K562 (cell line): Measurements from ENCODE around the gene POLD1. TPM values are rescaled to one million over a fixed set of nuclear protein-coding genes. Genes with fewer than 3 reads are reported as not detected.

Experiments used
- ATAC-seq: fragments of 200-7000 bp; cut with Tn5 transposase; 3 replicates; pipeline ENCODE4 v1.9.1; 2020; ENCODE audit warnings: moderate library complexity
- BruUV-seq: library from RNA; stranded (reverse); fragments of 400-500 nt; replicated peaks from 2 replicates; lab custom pipeline; 2021; lab: Mats Ljungman, UMichigan
- CTCF ChIA-PET: fragments of 300-600 bp; formaldehyde crosslinking; extraction: SDS; loops from one replicate; lab custom pipeline; 2021; ENCODE audit warnings: low intra/inter-chr PET ratio; lab: Yijun Ruan, JAX
- POLR2A ChIA-PET: fragments of 300-600, 350-650 bp; sonication (Branson Sonifier 250); formaldehyde crosslinking; extraction: SDS; loops from one replicate; lab custom pipeline; 2021; ENCODE audit warnings: antibody characterized with exemption, inconsistent platforms; lab: Yijun Ruan, JAX
- DNase-seq, 4 experiments: peaks; one replicate each; pipeline versions ENCODE4 v3.0.0 to v3.0.0-alpha.2; 2011 to 2018; ENCODE audit warnings: low spot score in 3 of 4, mixed read lengths in 3 of 4; ENCODE audit errors: extremely low read depth in 1 of 4
- FAIRE-seq: peaks from 2 replicates; lab custom pipeline; 2011; peaks lifted over from hg19 to GRCh38; lab: Jason Lieb, UNC
- H2AFZ ChIP-seq: 2 replicates; pipeline ENCODE4 v1.6.0; 2011; ENCODE audit warnings: low read depth, low read length, control low read depth, inconsistent platforms
- H3K27ac ChIP-seq: fragments of 200-600 bp; 3 replicates; pipeline ENCODE4 v1.8.0; 2011; ENCODE audit warnings: low read depth, mild to moderate bottlenecking, control low read depth, inconsistent platforms, low read length, moderate library complexity, mixed read lengths; ENCODE audit errors: extremely low read depth
- H3K27me3 ChIP-seq, 2 experiments: fragments of 300-600 bp in 1 of 2; 2 replicates in 1 of 2; 3 replicates in 1 of 2; pipeline versions ENCODE4 v1.6.0 to v1.8.0; 2011; ENCODE audit warnings: inconsistent platforms in 2 of 2, low read length in 2 of 2, mild to moderate bottlenecking in 1 of 2, mixed read lengths in 1 of 2, moderate library complexity in 1 of 2; ENCODE audit not compliant: control insufficient read depth in 2 of 2, insufficient read depth in 2 of 2
- H3K36me3 ChIP-seq: fragments of 300-600 bp; 3 replicates; pipeline ENCODE4 v1.8.0; 2011; ENCODE audit warnings: mild to moderate bottlenecking, low read length, inconsistent platforms; ENCODE audit not compliant: control insufficient read depth, insufficient read depth
- H3K4me1 ChIP-seq, 2 experiments: fragments of 200-600 bp in 1 of 2; replicated peaks in 1 of 2; 2 replicates in 1 of 2; 3 replicates in 1 of 2; pipeline versions ENCODE4 v1.5.1 to v1.8.0; 2011; ENCODE audit warnings: inconsistent platforms in 2 of 2, low read length in 2 of 2, mild to moderate bottlenecking in 1 of 2, mixed read lengths in 1 of 2, moderate library complexity in 1 of 2; ENCODE audit not compliant: control insufficient read depth in 2 of 2, insufficient read depth in 2 of 2
- H3K4me2 ChIP-seq: 2 replicates; pipeline ENCODE4 v1.6.1; 2011; ENCODE audit warnings: low read length, control low read depth, inconsistent platforms, mixed read lengths; ENCODE audit not compliant: insufficient read depth
- H3K4me3 ChIP-seq: fragments of 200-600 bp; sonication (generic), shearing (Covaris generic); 2 replicates; pipeline ENCODE4 v1.5.1; 2016; ENCODE audit warnings: control low read depth, inconsistent platforms
- H3K79me2 ChIP-seq: fragments of 200-600 bp; 3 replicates; pipeline ENCODE4 v1.8.0; 2011; ENCODE audit warnings: low read length, inconsistent platforms; ENCODE audit not compliant: control insufficient read depth, insufficient read depth
- H3K9ac ChIP-seq, 2 experiments: 2 replicates each; pipeline versions ENCODE4 v1.6.0 to v1.6.1; 2011; ENCODE audit warnings: low read depth in 2 of 2, low read length in 2 of 2, control low read depth in 1 of 2, inconsistent platforms in 1 of 2, mild to moderate bottlenecking in 1 of 2, mixed read lengths in 1 of 2; ENCODE audit not compliant: insufficient read depth in 1 of 2
- H3K9me1 ChIP-seq: one replicate; pipeline ENCODE4 v1.6.0; 2011; ENCODE audit warnings: inconsistent platforms, mild to moderate bottlenecking, low read length, moderate library complexity; ENCODE audit not compliant: control insufficient read depth, insufficient read depth
- H3K9me3 ChIP-seq: replicated peaks from 2 replicates; pipeline ENCODE4 v1.5.1; 2011; ENCODE audit warnings: low read depth, low read length, inconsistent platforms; ENCODE audit not compliant: control insufficient read depth, insufficient read depth
- H4K20me1 ChIP-seq: replicated peaks from 2 replicates; pipeline ENCODE4 v1.6.1; 2011; ENCODE audit warnings: low read length, inconsistent platforms, mixed read lengths; ENCODE audit not compliant: control insufficient read depth, insufficient read depth
- BRCA1 ChIP-seq, 2 experiments: fragments of 450-650 bp in 1 of 2; sonication (generic) in 1 of 2; formaldehyde crosslinking in 1 of 2; IDR thresholded peaks; 2 replicates each; pipeline versions ENCODE4 v1.5.0 to v1.6.1; 2017 to 2020; ENCODE audit warnings: mild to moderate bottlenecking in 1 of 2, missing genetic modification reagents in 1 of 2
- CXXC5 ChIP-seq: fragments of 250-450 bp; sonication (Bioruptor Pico); IDR thresholded peaks from 2 replicates; pipeline ENCODE4 v1.8.0; 2022; ENCODE audit warnings: inconsistent platforms, mild to moderate bottlenecking, moderate library complexity
- FOXA3 ChIP-seq, 2 experiments: fragments of 450-650 bp in 1 of 2; sonication (generic) in 1 of 2; formaldehyde crosslinking; IDR thresholded peaks in 1 of 2; conservative IDR thresholded peaks in 1 of 2; 2 replicates each; pipeline versions ENCODE4 v1.4.0 to v1.8.0; 2020 to 2022; ENCODE audit warnings: mild to moderate bottlenecking in 2 of 2, missing genetic modification reagents in 1 of 2
- KHSRP ChIP-seq: fragments of 450-650 bp; IDR thresholded peaks from 2 replicates; pipeline ENCODE4 v1.6.1; 2017
- LEF1 ChIP-seq: fragments of 450-650 bp; IDR thresholded peaks from 2 replicates; pipeline ENCODE4 v1.6.1; 2016; ENCODE audit warnings: mild to moderate bottlenecking
- MAX ChIP-seq: sonication (generic); formaldehyde crosslinking; IDR thresholded peaks from 2 replicates; pipeline ENCODE4 v1.9.0; 2022; ENCODE audit warnings: mild to moderate bottlenecking, missing genetic modification reagents
- POLR2A ChIP-seq: fragments of 450-650 bp; conservative IDR thresholded peaks from 2 replicates; pipeline ENCODE4 v1.6.1; 2016
- POLR2AphosphoS2 ChIP-seq: IDR thresholded peaks from 2 replicates; pipeline ENCODE4 v1.6.1; 2012; ENCODE audit warnings: low read length, improper control_type of control experiment
- POLR2G ChIP-seq: fragments of 200-400 bp; formaldehyde crosslinking; IDR thresholded peaks from 2 replicates; pipeline ENCODE4 v1.6.1; 2017; ENCODE audit warnings: low read depth, mild to moderate bottlenecking, antibody characterized with exemption, low read length, moderate library complexity
- REST ChIP-seq, 2 experiments: fragments of 450-650 bp; formaldehyde crosslinking in 1 of 2; IDR thresholded peaks; 2 replicates each; pipeline versions ENCODE4 v1.4.0 to v1.6.1; 2014 to 2020; ENCODE audit warnings: mild to moderate bottlenecking in 2 of 2, borderline replicate concordance in 1 of 2, low read depth in 1 of 2
- SMAD1 ChIP-seq: fragments of 150-350 bp; IDR thresholded peaks from 2 replicates; pipeline ENCODE4 v1.6.1; 2014; ENCODE audit warnings: low read length, low read depth; ENCODE audit not compliant: partially characterized antibody
- ZNF717 ChIP-seq: fragments of 250-450 bp; sonication (Bioruptor Pico); IDR thresholded peaks from 2 replicates; pipeline ENCODE4 v1.5.0; 2021
- ZNF780A ChIP-seq: fragments of 250-450 bp; sonication (Bioruptor Pico); IDR thresholded peaks from 2 replicates; pipeline ENCODE4 v1.5.0; 2021; ENCODE audit warnings: mild to moderate bottlenecking
- WGBS: fragments of 100-300 bp; shearing (Covaris generic); methylation state at CpG from one replicate; pipeline ENCODE4 v1.1.6; 2016; ENCODE audit warnings: low coverage, mixed read lengths; ENCODE audit not compliant: insufficient coverage; ENCODE audit errors: missing lambda C conversion rate; 5-methylcytosine and 5-hydroxymethylcytosine counted together
- in situ Hi-C: fragments of 300-500 bp; cut with MboI; formaldehyde crosslinking; loops from 4 replicates; pipeline ENCODE4 v1.15.0; 2018; ENCODE audit warnings: inconsistent platforms, mixed read lengths
- intact Hi-C: fragments of 100-400 bp; cut with micrococcal nuclease; formaldehyde crosslinking; loops from 2 replicates; pipeline ENCODE4 v1.14.2; 2022
- polyA plus RNA-seq, 8 experiments: library from polyadenylated mRNA; depleted of rRNA in 4 of 8; stranded (reverse) in 5 of 8; unstranded in 3 of 8; fragments of >200 nt; fragmentation: Nextera tagmentation in 2 of 8; fragmentation: Illumina TruSeq in 1 of 8; extraction: Ambion mirVana in 2 of 8; extraction: Trizol in 1 of 8; gene quantifications; 2 replicates each; pipeline versions ENCODE4 v1.2.1 to v1.2.3, GENCODE V29; 2011 to 2014; ENCODE audit warnings: inconsistent platforms in 1 of 8, missing spikeins in 1 of 8
- total RNA-seq, 7 experiments: library from RNA; depleted of rRNA in 6 of 7; stranded (reverse); fragments of >200 nt in 6 of 7; fragmentation: Illumina TruSeq in 2 of 7; extraction: Trizol in 2 of 7; gene quantifications; 2 replicates each; pipeline versions ENCODE4 v1.2.1 to v1.2.3, GENCODE V29; 2011 to 2021; ENCODE audit warnings: low replicate concordance in 1 of 7

POLD1 gene
- total and polyA plus RNA-seq, 9 of the 15 experiments (the other 6 are each of a cell fraction or from before 2014, with no cell fraction given), result 1.3 to 312 (median 47.8) TPM

- Histone ChIP-seq H3K27ac (peak overlapping the region; percentile 95), H3K36me3 (no peaks in the 10 kb centered on the region; the same call in 2 of the 3 replicates), H3K79me2 (peaks cover 28% of the 10 kb centered on the region), H3K9me1 (peaks cover 5% of the 10 kb centered on the region), H3K4me2 (peak overlapping the region; percentile 94), H2AFZ (no peak overlapping the region), H3K4me3 (peak overlapping the region; percentile 43; the same call in 1 of the 2 replicates), H3K9ac (peak overlapping the region; percentile 72 to 94), H3K27me3 (no peaks in the 10 kb centered on the region), H3K4me1 (peaks cover 50 to 51% of the 10 kb centered on the region in 2 experiments), H4K20me1 (no peaks in the 10 kb centered on the region), H3K9me3 (no peaks in the 10 kb centered on the region)
- whole genome bisulfite sequencing, result 83% methylated on average over 10 of the region's 11 CpGs
- ChIA-PET POLR2A (interaction anchor here (1.5 kb wide), 1 partner anchor 12 kb away, joined by 3 read pairs; no protein-coding TSS in a partner anchor), CTCF (interaction anchor here (0.7 kb wide), 1 partner anchor 619 kb away, joined by 4 read pairs; no protein-coding TSS in a partner anchor)
- no peak for FAIRE-seq
- in situ Hi-C loops (loop anchor here (10.0 kb wide), 1 partner anchor 425 kb away; no protein-coding TSS in a partner anchor), intact Hi-C loops (no loop called here)
- DNase-seq, result no peak
- ATAC-seq, result no peak
- BruUV-seq, result no TSS peak
- TF ChIP-seq POLR2A (no peak), KHSRP (no peak), MAX (no peak), ZNF717 (no peak), BRCA1 (IDR thresholded peaks at IDR 0.05) (no peak), BRCA1 (CRISPR knock-in tag; IDR thresholded peaks at IDR 0.05) (0 out of 2 replicates have a peak, but pooled peaks have one; percentile 70), LEF1 (no peak), FOXA3 (CRISPR knock-in tag; conservative IDR thresholded peaks at IDR 0.05 in 1 of 2, IDR thresholded peaks at IDR 0.05 in 1 of 2) (0 out of 4 replicates have a peak, but pooled peaks of 1 of the 2 experiments have one; percentile 12), POLR2AphosphoS2 (no peak), SMAD1 (no peak), ZNF780A (no peak), REST (IDR thresholded peaks at IDR 0.05; ENCODE audit: borderline replicate concordance) (no peak), REST (CRISPR knock-in tag; IDR thresholded peaks at IDR 0.05; ENCODE audit: low read depth) (no peak), POLR2G (peak; percentile 51), CXXC5 (no peak)
These were observed 24.8 kb upstream of the POLD1 start for GRCh38 chr19:50359328-50359818.
